Heart left ventricle (tissue), 13 donors: Measurements from ENCODE around the gene NPL.

ENCODE experiments used
- CTCF ChIP-seq, 12 donors: fragments of 200-600 bp; sonication (generic) in 4 of 12; IDR thresholded peaks; one replicate each; pipeline versions ENCODE4 v1.5.0 to v1.8.0; 2018 to 2022; ENCODE audit warnings: antibody characterized with exemption in 12 of 12, mild to moderate bottlenecking in 5 of 12
- POLR2A ChIP-seq, 2 donors: fragments of 450-650 bp; IDR thresholded peaks; one replicate each; pipeline ENCODE4 v1.6.1; 2017; ENCODE audit warnings: antibody characterized with exemption in 2 of 2, mild to moderate bottlenecking in 2 of 2, moderate library complexity in 2 of 2
- donor health status: ischemic (EF 13 %, LVEDD 7.1; RV severe dilation, severe dysfunction).
- donor health status: DM: no; HTN: yes; CAD: no.
- donor health status: DM: no; HTN: no; CAD: no.
- donor health status: ischemic (EF 25% LVEDD 6.9; RV normal size, moderate dysfunction).
- donor health status: ischemic (EF 25% LVEDD 5.7; RV mildly dilated, moderate dysfunction).
- donor health status: ischemic (EF 35%, LVEDD 5.7; RV mildly dilated, moderate dysfunction).
- donor health status: nonischemic (EF 11% LVEDD 7.7; RV severe dilation, severe dysfunction).
- donor health status: DM: yes; HTN: yes; CAD: no.
- donor health status: PGD.
- donor health status: ischemic (EF 29% LVEDD 5.4; RV normal size, mild dysfunction).
- donor health status: nonischemic (EF 23%, LVEDD 6.1; RV moderate dilation, normal function).

GRCh38 chr1:182755632-182756031 lies 33.9 kb upstream of the NPL start:
- no peak for TF ChIP-seq CTCF (IDR thresholded peaks at IDR 0.05)
- TF ChIP-seq POLR2A (IDR thresholded peaks at IDR 0.05): no peak
